ENCODE results near the gene HIPK1.

GRCh38 chr1:113993072-113993471, 63.9 kb downstream of the HIPK1 start:
- TF ChIP-seq CTCF (IDR thresholded peaks at IDR 0.05) (no peak), POLR2AphosphoS5 (IDR thresholded peaks at IDR 0.05) (no peak), POLR2A (IDR thresholded peaks at IDR 0.05) (no peak), EP300 (IDR thresholded peaks at IDR 0.05) (no peak)

All from gastroesophageal sphincter (tissue), 3 donors.